Measurements from ENCODE around the gene SLC23A1. TPM values are rescaled to one million over a fixed set of nuclear protein-coding genes. Genes with fewer than 3 reads are reported as not detected.

The SLC23A1 gene
- total and polyA plus RNA-seq, 9 of the 15 experiments (the other 6 are each of a cell fraction or from before 2014, with no cell fraction given) = 0.03 to 0.20 (median 0.05) TPM; not detected in 5

DNA sequence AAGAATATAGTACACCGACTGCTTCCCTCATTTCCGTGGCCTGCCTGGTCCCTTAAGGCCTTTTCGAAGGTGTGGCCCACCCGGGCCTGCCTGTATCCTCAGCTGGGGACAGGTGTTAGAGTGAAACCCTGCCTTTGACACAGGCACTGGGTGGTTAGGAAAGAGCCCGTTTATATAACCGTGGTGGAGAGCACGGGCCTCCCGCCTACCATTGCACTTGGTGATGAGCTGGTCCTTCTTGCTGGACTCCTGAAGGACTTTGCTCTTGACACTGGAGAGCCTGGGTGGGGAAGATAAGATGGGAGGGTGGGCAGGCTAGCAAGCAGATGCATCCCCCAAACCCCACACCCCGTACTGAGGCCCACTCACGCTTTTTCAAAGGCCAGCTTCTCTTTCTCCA lies 18.4 kb upstream of the SLC23A1 start:
- intact Hi-C loops (cut with micrococcal nuclease) = loop anchor here (5.0 kb wide), 1 partner anchor 59 kb away; the partner anchor contains the start of gene PAIP2
- H2AFZ ChIP-seq (ENCODE audit: low read depth, low read length) = no peak overlapping the region
- POLR2A ChIA-PET = interaction anchor here (0.6 to 1.6 kb wide), 4 partner anchors 15 to 158 kb away, joined by 3 to 4 read pairs (median 3); no protein-coding TSS in a partner anchor
- no peaks in the 10 kb centered on the region for H3K9me3 ChIP-seq (replicated peaks; ENCODE audit: control insufficient read depth, insufficient read depth, low read depth, low read length)
- H3K9me1 ChIP-seq (ENCODE audit: control insufficient read depth, insufficient read depth, low read length) = no peaks in the 10 kb centered on the region
- peaks cover 15 to 16% of the 10 kb centered on the region in 2 experiments for H3K4me1 ChIP-seq (replicated peaks in 1 of 2; ENCODE audit: control insufficient read depth in 2 of 2, insufficient read depth in 2 of 2, low read length in 2 of 2)
- no peak overlapping the region for H3K4me3 ChIP-seq
- FAIRE-seq = no peak
- ATAC-seq = no peak
- no peaks in the 10 kb centered on the region for H3K79me2 ChIP-seq (ENCODE audit: control insufficient read depth, insufficient read depth, low read length)
- H3K36me3 ChIP-seq (ENCODE audit: control insufficient read depth, insufficient read depth, low read length) = 0 out of 3 replicates have a peak, but pooled peaks cover 2% of the 10 kb centered on the region
- no peaks in the 10 kb centered on the region for H3K27me3 ChIP-seq (ENCODE audit: control insufficient read depth in 2 of 2, insufficient read depth in 2 of 2, low read length in 2 of 2)
- no peak overlapping the region for H3K27ac ChIP-seq (ENCODE audit: extremely low read depth, low read depth, low read length)
- H3K4me2 ChIP-seq (ENCODE audit: insufficient read depth, low read length) = no peak overlapping the region
- DNase-seq (ENCODE audit: extremely low read depth in 1 of 4, low spot score in 3 of 4) = peak in 1 of 4 experiments; percentile 33
- TF ChIP-seq IRF2 (CRISPR knock-in tag; IDR thresholded peaks at IDR 0.05) = no peak
- TF ChIP-seq ZNF780A (CRISPR knock-in tag; IDR thresholded peaks at IDR 0.05) = no peak
- TF ChIP-seq POLR2B (IDR thresholded peaks at IDR 0.05; ENCODE audit: low read depth, partially characterized antibody) = no peak
- CTCF ChIA-PET (ENCODE audit: low intra/inter-chr PET ratio) = no interaction called here
- in situ Hi-C loops (cut with MboI) = no loop called here
- H3K9ac ChIP-seq (ENCODE audit: insufficient read depth in 1 of 2, low read depth in 2 of 2, low read length in 2 of 2) = no peak overlapping the region; a peak in 1 of 4 replicates
- H4K20me1 ChIP-seq (replicated peaks; ENCODE audit: control insufficient read depth, insufficient read depth, low read length) = no peaks in the 10 kb centered on the region
- BruUV-seq (replicated peaks) = no TSS peak
- WGBS (ENCODE audit: insufficient coverage, low coverage, missing lambda C conversion rate) = 47% methylated on average over 10 of the region's 10 CpGs

DNA sequence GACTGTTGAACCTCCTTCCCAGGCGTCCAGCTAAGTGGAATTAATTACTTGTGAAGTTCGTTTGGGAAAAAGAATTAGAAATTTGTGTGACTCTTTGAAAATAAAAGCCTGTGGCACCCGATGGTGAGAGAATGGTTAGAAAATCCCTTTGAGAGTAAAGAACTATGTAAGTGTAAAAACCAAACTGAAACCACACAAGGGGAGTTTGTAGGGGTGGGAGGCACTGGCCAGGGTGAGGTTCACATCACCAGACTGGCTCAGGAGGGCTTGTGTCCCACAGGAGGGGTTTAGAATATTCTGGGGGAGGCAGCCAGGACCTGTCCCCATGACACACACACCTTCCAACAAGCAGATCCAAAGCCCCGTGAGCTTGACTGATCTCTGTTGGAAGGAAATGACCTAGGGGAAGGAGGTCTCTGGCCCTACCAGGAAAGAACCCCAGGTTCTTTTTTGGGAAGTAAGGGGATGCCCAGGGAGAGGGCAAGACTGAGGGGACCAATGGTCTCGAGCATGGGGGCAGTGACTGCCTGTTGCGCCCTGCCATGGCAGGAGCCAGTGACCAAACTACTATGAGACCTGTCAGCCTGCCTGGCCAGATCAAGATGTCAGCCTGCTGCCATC lies 16.5 kb upstream of the SLC23A1 start:
- Histone ChIP-seq H3K4me1 (replicated peaks in 1 of 2; ENCODE audit: control insufficient read depth in 2 of 2, insufficient read depth in 2 of 2, low read length in 2 of 2) (peaks cover 15 to 17% of the 10 kb centered on the region in 2 experiments), H3K79me2 (ENCODE audit: control insufficient read depth, insufficient read depth, low read length) (no peaks in the 10 kb centered on the region), H3K27me3 (ENCODE audit: control insufficient read depth in 2 of 2, insufficient read depth in 2 of 2, low read length in 2 of 2) (no peaks in the 10 kb centered on the region), H3K4me3 (no peak overlapping the region), H3K9me1 (ENCODE audit: control insufficient read depth, insufficient read depth, low read length) (no peaks in the 10 kb centered on the region), H3K9ac (ENCODE audit: insufficient read depth in 1 of 2, low read depth in 2 of 2, low read length in 2 of 2) (peak overlapping the region in 1 of 2 experiments; percentile 39; a peak in 1 of 4 replicates), H3K4me2 (ENCODE audit: insufficient read depth, low read length) (no peak overlapping the region), H3K9me3 (replicated peaks; ENCODE audit: control insufficient read depth, insufficient read depth, low read depth, low read length) (no peaks in the 10 kb centered on the region), H2AFZ (ENCODE audit: low read depth, low read length) (no peak overlapping the region), H3K27ac (ENCODE audit: extremely low read depth, low read depth, low read length) (no peak overlapping the region), H3K36me3 (ENCODE audit: control insufficient read depth, insufficient read depth, low read length) (0 out of 3 replicates have a peak, but pooled peaks cover 2% of the 10 kb centered on the region), H4K20me1 (replicated peaks; ENCODE audit: control insufficient read depth, insufficient read depth, low read length) (no peaks in the 10 kb centered on the region)
- in situ Hi-C loops (cut with MboI) = no loop called here
- POLR2A ChIA-PET = no interaction called here
- intact Hi-C loops (cut with micrococcal nuclease) = loop anchor here (5.0 kb wide), 1 partner anchor 57 kb away; the partner anchor contains the start of gene PAIP2
- 48% methylated on average over 6 of the region's 6 CpGs for WGBS (ENCODE audit: insufficient coverage, low coverage, missing lambda C conversion rate)
- no peak for ATAC-seq
- FAIRE-seq = no peak
- no peak for DNase-seq (ENCODE audit: extremely low read depth in 1 of 4, low spot score in 3 of 4)
- CTCF ChIA-PET (ENCODE audit: low intra/inter-chr PET ratio) = interaction anchor here (0.6 kb wide), 1 partner anchor 1160 kb away, joined by 3 read pairs; no protein-coding TSS in a partner anchor
- no TSS peak for BruUV-seq (replicated peaks)
- TF ChIP-seq WHSC1 (IDR thresholded peaks at IDR 0.05; ENCODE audit: low read length) = no peak
- TF ChIP-seq GABPA (tag; conservative IDR thresholded peaks at IDR 0.05; ENCODE audit: low read depth) = no peak
- no peak for TF ChIP-seq HDAC2 (IDR thresholded peaks at IDR 0.05)
- TF ChIP-seq, protein P1, sequence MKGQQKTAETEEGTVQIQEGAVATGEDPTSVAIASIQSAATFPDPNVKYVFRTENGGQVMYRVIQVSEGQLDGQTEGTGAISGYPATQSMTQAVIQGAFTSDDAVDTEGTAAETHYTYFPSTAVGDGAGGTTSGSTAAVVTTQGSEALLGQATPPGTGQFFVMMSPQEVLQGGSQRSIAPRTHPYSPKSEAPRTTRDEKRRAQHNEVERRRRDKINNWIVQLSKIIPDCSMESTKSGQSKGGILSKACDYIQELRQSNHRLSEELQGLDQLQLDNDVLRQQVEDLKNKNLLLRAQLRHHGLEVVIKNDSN (CRISPR knock-in tag; IDR thresholded peaks at IDR 0.05) = no peak
- TF ChIP-seq GATA2 (CRISPR knock-in tag; IDR thresholded peaks at IDR 0.05) = no peak
- no peak for TF ChIP-seq RFX7 (CRISPR knock-in tag; IDR thresholded peaks at IDR 0.05)
- TF ChIP-seq MEF2D (tag; conservative IDR thresholded peaks at IDR 0.05; ENCODE audit: low read depth) = no peak
- no peak for TF ChIP-seq POLR2AphosphoS5 (IDR thresholded peaks at IDR 0.05; ENCODE audit: control insufficient read depth, insufficient read depth, low read depth, low read length)
- TF ChIP-seq, protein P2, sequence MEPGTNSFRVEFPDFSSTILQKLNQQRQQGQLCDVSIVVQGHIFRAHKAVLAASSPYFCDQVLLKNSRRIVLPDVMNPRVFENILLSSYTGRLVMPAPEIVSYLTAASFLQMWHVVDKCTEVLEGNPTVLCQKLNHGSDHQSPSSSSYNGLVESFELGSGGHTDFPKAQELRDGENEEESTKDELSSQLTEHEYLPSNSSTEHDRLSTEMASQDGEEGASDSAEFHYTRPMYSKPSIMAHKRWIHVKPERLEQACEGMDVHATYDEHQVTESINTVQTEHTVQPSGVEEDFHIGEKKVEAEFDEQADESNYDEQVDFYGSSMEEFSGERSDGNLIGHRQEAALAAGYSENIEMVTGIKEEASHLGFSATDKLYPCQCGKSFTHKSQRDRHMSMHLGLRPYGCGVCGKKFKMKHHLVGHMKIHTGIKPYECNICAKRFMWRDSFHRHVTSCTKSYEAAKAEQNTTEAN (CRISPR knock-in tag; IDR thresholded peaks at IDR 0.05) = no peak
- no peak for TF ChIP-seq IFI16 (CRISPR knock-in tag; IDR thresholded peaks at IDR 0.05)
